ENCODE data around the gene TTLL12.

Gene TTLL12

DNA sequence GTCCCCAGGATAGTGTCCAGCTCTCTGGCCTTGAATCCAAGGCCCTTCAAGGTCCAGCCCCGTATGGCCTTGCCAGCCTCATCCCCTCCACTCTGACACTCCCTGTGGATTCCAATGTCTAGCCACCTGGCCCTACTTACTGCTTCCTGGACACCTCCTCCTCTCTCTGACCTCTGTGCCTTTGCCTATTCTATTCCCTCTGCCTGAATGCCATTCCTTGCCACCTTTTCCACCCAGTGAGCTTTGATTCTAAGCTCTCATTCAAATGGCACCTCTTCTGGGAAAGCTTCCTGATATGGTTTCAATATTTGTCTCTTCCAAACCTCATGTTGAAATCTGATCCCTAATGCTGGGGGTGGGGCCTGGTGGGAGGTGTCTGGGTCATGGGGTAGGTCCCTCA is 31.9 kb upstream of the TTLL12 start:
- Histone ChIP-seq H3K36me3 (ENCODE audit: insufficient read depth) (no peaks in the 10 kb centered on the region), H3K27ac (no peak overlapping the region), H3K79me2 (ENCODE audit: insufficient read depth, low read depth) (no peaks in the 10 kb centered on the region), H2AFZ (ENCODE audit: low read depth) (no peak overlapping the region), H3K9ac (no peak overlapping the region), H3K4me1 (ENCODE audit: low read depth, poor library complexity, severe bottlenecking) (no peaks in the 10 kb centered on the region), H4K20me1 (ENCODE audit: insufficient read depth) (no peaks in the 10 kb centered on the region), H3K4me3 (IDR thresholded peaks at IDR 0.05; ENCODE audit: insufficient read depth, low read depth, low read length) (no peak overlapping the region), H3K4me2 (no peak overlapping the region), H3K27me3 (ENCODE audit: insufficient read depth, low read depth) (peaks cover 58% of the 10 kb centered on the region)
- TF ChIP-seq, protein P1, sequence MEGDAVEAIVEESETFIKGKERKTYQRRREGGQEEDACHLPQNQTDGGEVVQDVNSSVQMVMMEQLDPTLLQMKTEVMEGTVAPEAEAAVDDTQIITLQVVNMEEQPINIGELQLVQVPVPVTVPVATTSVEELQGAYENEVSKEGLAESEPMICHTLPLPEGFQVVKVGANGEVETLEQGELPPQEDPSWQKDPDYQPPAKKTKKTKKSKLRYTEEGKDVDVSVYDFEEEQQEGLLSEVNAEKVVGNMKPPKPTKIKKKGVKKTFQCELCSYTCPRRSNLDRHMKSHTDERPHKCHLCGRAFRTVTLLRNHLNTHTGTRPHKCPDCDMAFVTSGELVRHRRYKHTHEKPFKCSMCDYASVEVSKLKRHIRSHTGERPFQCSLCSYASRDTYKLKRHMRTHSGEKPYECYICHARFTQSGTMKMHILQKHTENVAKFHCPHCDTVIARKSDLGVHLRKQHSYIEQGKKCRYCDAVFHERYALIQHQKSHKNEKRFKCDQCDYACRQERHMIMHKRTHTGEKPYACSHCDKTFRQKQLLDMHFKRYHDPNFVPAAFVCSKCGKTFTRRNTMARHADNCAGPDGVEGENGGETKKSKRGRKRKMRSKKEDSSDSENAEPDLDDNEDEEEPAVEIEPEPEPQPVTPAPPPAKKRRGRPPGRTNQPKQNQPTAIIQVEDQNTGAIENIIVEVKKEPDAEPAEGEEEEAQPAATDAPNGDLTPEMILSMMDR (conservative IDR thresholded peaks at IDR 0.05; ENCODE audit: low read depth, low read length) = no peak

DNA sequence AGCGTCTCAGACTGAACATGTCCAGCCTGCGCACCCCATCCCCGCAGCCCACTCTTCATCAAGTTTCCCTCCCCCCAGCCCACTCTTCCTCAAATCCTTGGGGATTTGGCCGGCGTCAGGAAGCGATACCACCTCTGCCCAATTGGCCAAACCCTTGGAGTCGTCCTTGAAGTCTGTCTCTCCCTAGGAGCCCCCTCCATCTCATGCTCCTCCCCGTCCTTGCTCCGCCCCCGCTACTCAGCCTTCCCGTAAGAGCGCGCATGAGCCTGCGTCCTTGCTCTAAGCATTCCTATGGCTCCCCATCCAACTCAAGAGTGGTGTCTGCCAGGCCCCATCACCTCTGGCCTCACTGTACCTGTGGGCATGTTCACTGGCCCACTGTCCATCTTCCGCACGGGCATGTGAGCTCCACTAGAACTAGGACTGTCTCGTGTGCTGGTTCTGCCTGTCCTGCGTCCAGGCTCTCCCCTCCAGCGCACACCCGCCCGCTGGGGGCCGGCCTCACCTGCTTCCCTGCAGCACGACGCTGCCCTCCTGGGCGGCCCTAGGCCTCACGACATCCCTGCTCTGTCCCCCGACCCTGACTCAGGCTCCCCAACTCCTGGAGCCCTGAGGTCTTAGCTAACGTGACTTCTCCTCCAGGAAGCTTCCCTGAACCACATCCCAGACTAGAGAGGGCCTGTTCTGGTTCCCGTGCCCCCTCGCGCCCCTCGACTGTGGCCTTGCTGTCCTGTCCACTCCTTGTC is 30.5 kb upstream of the TTLL12 start:
- TF ChIP-seq, protein P1 (conservative IDR thresholded peaks at IDR 0.05; ENCODE audit: low read depth, low read length) = no peak
- H3K4me3 ChIP-seq (IDR thresholded peaks at IDR 0.05; ENCODE audit: insufficient read depth, low read depth, low read length) = no peak overlapping the region

GRCh38 chr22:43216738-43217137 is 29.8 kb upstream of the TTLL12 start:
- H3K27me3 ChIP-seq (ENCODE audit: insufficient read depth, low read depth) = peaks cover 59% of the 10 kb centered on the region
- no peak overlapping the region for H3K4me3 ChIP-seq (IDR thresholded peaks at IDR 0.05; ENCODE audit: insufficient read depth, low read depth, low read length)
- no peak overlapping the region for H3K27ac ChIP-seq
- no peak overlapping the region for H3K4me2 ChIP-seq
- no peak overlapping the region for H3K9ac ChIP-seq
- no peak overlapping the region for H2AFZ ChIP-seq (ENCODE audit: low read depth)
- H4K20me1 ChIP-seq (ENCODE audit: insufficient read depth) = no peaks in the 10 kb centered on the region
- H3K4me1 ChIP-seq (ENCODE audit: low read depth, poor library complexity, severe bottlenecking) = no peaks in the 10 kb centered on the region
- no peaks in the 10 kb centered on the region for H3K36me3 ChIP-seq (ENCODE audit: insufficient read depth)
- TF ChIP-seq, protein P1 (conservative IDR thresholded peaks at IDR 0.05; ENCODE audit: low read depth, low read length) = no peak
- H3K79me2 ChIP-seq (ENCODE audit: insufficient read depth, low read depth) = no peaks in the 10 kb centered on the region

More for the DNA sequence above, 30.5 kb upstream of the TTLL12 start:
- Histone ChIP-seq H4K20me1 (ENCODE audit: insufficient read depth) (no peaks in the 10 kb centered on the region), H3K27ac (no peak overlapping the region), H3K4me1 (ENCODE audit: low read depth, poor library complexity, severe bottlenecking) (no peaks in the 10 kb centered on the region), H2AFZ (ENCODE audit: low read depth) (no peak overlapping the region), H3K36me3 (ENCODE audit: insufficient read depth) (no peaks in the 10 kb centered on the region), H3K4me2 (no peak overlapping the region), H3K79me2 (ENCODE audit: insufficient read depth, low read depth) (no peaks in the 10 kb centered on the region), H3K9ac (no peak overlapping the region), H3K27me3 (ENCODE audit: insufficient read depth, low read depth) (peaks cover 57% of the 10 kb centered on the region)

- H4K20me1 ChIP-seq (ENCODE audit: insufficient read depth) = no peaks in the 10 kb centered on the region
Measured at GRCh38 chr22:43213962-43214361, 27.0 kb upstream of the TTLL12 start.

More at GRCh38 chr22:43213962-43214361, 27.0 kb upstream of the TTLL12 start:
- H3K4me1 ChIP-seq (ENCODE audit: low read depth, poor library complexity, severe bottlenecking) = no peaks in the 10 kb centered on the region
- H3K27ac ChIP-seq = no peak overlapping the region
- no peaks in the 10 kb centered on the region for H3K36me3 ChIP-seq (ENCODE audit: insufficient read depth)
- H2AFZ ChIP-seq (ENCODE audit: low read depth) = no peak overlapping the region
- H3K9ac ChIP-seq = no peak overlapping the region
- no peak overlapping the region for H3K4me2 ChIP-seq
- H3K79me2 ChIP-seq (ENCODE audit: insufficient read depth, low read depth) = no peaks in the 10 kb centered on the region
- TF ChIP-seq, protein P1 (conservative IDR thresholded peaks at IDR 0.05; ENCODE audit: low read depth, low read length) = no peak
- H3K4me3 ChIP-seq (IDR thresholded peaks at IDR 0.05; ENCODE audit: insufficient read depth, low read depth, low read length) = no peak overlapping the region
- peaks cover 72% of the 10 kb centered on the region for H3K27me3 ChIP-seq (ENCODE audit: insufficient read depth, low read depth)

All from KMS-11 (cell line).